PC-3 (cell line): ENCODE results near the gene NAT16.

ENCODE experiments used
- CTCF ChIP-seq: fragments of 300-600 bp; sonication (generic); conservative IDR thresholded peaks from 2 replicates; pipeline ENCODE4 v1.5.1; 2017; ENCODE audit warnings: antibody characterized with exemption, low read depth, mild to moderate bottlenecking, low read length
- EZH2phosphoT487 ChIP-seq: fragments of 300-600 bp; sonication (generic); IDR thresholded peaks from 2 replicates; pipeline ENCODE4 v1.6.1; 2018; ENCODE audit warnings: mild to moderate bottlenecking, antibody characterized with exemption, low read length, borderline replicate concordance

DNA sequence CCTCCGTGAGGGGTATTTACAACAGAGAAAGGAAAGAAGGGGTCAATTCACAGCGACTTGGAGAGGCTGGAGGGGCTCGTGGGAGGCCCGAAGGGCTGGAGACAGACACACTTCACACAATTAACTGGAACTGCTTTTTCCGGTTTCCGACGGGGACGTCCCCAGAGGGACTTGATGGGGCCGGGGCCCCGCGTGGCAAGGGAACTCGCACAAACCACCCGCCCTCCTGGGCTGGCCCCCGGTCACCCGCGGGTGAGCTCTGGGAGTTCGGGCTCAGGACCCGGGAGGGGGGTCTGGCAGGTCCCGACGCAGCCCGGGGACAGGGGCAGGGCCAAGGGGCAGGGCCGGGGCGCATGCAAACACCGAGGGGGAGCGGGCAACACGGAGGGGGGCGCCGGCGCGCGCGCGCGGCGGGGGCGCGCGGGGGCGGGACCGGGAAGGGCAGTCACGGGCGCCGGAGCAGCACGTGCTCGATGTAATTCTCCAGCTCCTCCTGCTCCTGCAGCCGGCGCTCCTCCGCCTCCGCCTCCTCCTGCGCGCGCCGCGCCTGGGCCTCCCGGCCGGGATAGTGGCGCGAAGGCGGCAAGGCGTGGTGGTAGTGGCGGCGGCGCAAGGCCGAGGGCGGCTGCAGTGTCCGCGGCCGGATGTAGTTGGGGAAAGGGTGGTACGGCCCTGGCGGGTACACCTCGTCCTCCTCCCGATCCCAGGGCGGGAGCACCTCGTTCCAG, 17.4 kb downstream of the NAT16 start:
- TF ChIP-seq CTCF (no peak), EZH2phosphoT487 (no peak)
